K562 (cell line): Measurements from ENCODE around the gene IPPK. TPM values are rescaled to one million over a fixed set of nuclear protein-coding genes. Genes with fewer than 3 reads are reported as not detected.

Experiments
- E2F3 ChIP-seq: fragments of 250-450 bp; sonication (Bioruptor Pico); IDR thresholded peaks from 2 replicates; pipeline ENCODE4 v1.4.0; 2020; ENCODE audit warnings: mild to moderate bottlenecking
- EWSR1 ChIP-seq: fragments of 450-650 bp; IDR thresholded peaks from 2 replicates; pipeline ENCODE4 v1.6.1; 2018; ENCODE audit warnings: borderline replicate concordance, mild to moderate bottlenecking, low read depth, moderate library complexity; ENCODE audit not compliant: partially characterized antibody
- MEF2D ChIP-seq: conservative IDR thresholded peaks from 2 replicates; pipeline ENCODE4 v1.6.1; 2016; ENCODE audit warnings: low read depth, missing genetic modification characterization, missing compliant biosample characterization
- MTA1 ChIP-seq: fragments of 450-650 bp; IDR thresholded peaks from 2 replicates; pipeline ENCODE4 v1.6.1; 2017; ENCODE audit warnings: borderline replicate concordance
- RAD51 ChIP-seq: fragments of 450-650 bp; IDR thresholded peaks from 2 replicates; pipeline ENCODE4 v1.7.1; 2016; ENCODE audit warnings: low read depth, mild to moderate bottlenecking, borderline replicate concordance
- RBM17 ChIP-seq: fragments of 200-400 bp; formaldehyde crosslinking; IDR thresholded peaks from 2 replicates; pipeline ENCODE4 v1.6.1; 2017; ENCODE audit warnings: low read depth, mild to moderate bottlenecking, low read length, borderline replicate concordance
- RBM34 ChIP-seq: fragments of 200-400 bp; formaldehyde crosslinking; IDR thresholded peaks from 2 replicates; pipeline ENCODE4 v1.6.1; 2018; ENCODE audit warnings: low read length, borderline replicate concordance; ENCODE audit not compliant: insufficient read depth
- SMAD3 ChIP-seq: fragments of 450-650 bp; formaldehyde crosslinking; conservative IDR thresholded peaks from 2 replicates; pipeline ENCODE4 v1.4.0; 2020; ENCODE audit warnings: mild to moderate bottlenecking
- XRCC3 ChIP-seq: fragments of 450-650 bp; IDR thresholded peaks from 2 replicates; pipeline ENCODE4 v1.6.1; 2017; ENCODE audit warnings: mild to moderate bottlenecking, moderate library complexity
- ZNF3 ChIP-seq: fragments of 250-450 bp; sonication (Bioruptor Pico); IDR thresholded peaks from 2 replicates; pipeline ENCODE4 v1.5.0; 2021; ENCODE audit warnings: mild to moderate bottlenecking, moderate library complexity
- polyA plus RNA-seq, 8 experiments: library from polyadenylated mRNA; depleted of rRNA in 4 of 8; stranded (reverse) in 5 of 8; unstranded in 3 of 8; fragments of >200 nt; fragmentation: Nextera tagmentation in 2 of 8; fragmentation: Illumina TruSeq in 1 of 8; extraction: Ambion mirVana in 2 of 8; extraction: Trizol in 1 of 8; gene quantifications; 2 replicates each; pipeline versions ENCODE4 v1.2.1 to v1.2.3, GENCODE V29; 2011 to 2014; ENCODE audit warnings: inconsistent platforms in 1 of 8, missing spikeins in 1 of 8
- total RNA-seq, 7 experiments: library from RNA; depleted of rRNA in 6 of 7; stranded (reverse); fragments of >200 nt in 6 of 7; fragmentation: Illumina TruSeq in 2 of 7; extraction: Trizol in 2 of 7; gene quantifications; 2 replicates each; pipeline versions ENCODE4 v1.2.1 to v1.2.3, GENCODE V29; 2011 to 2021; ENCODE audit warnings: low replicate concordance in 1 of 7
- TF ChIP-seq, protein P1 (sequence below): fragments of 200-600 bp; sonication (generic); IDR thresholded peaks from one replicate; pipeline ENCODE4 v1.6.1; 2012; ENCODE audit warnings: mild to moderate bottlenecking, low read depth, low read length, inconsistent platforms
- TF ChIP-seq, protein P2 (sequence below), 3 experiments: fragments of 200-800 bp in 1 of 3; sonication (Bioruptor generic) in 1 of 3; sonication (generic) in 1 of 3; formaldehyde crosslinking in 1 of 3; IDR thresholded peaks; 2 replicates each; pipeline versions ENCODE4 v1.6.1 to v1.8.0; 2016 to 2022; ENCODE audit warnings: mild to moderate bottlenecking in 2 of 3, missing compliant biosample characterization in 2 of 3, missing genetic modification characterization in 2 of 3, missing genetic modification reagents in 1 of 3
- TF ChIP-seq, protein P3 (sequence below): sonication (generic); formaldehyde crosslinking; IDR thresholded peaks from 2 replicates; pipeline ENCODE4 v1.8.0; 2022; ENCODE audit warnings: mild to moderate bottlenecking, missing genetic modification reagents

Gene IPPK
- total and polyA plus RNA-seq, 9 of the 15 experiments (the other 6 are each of a cell fraction or from before 2014, with no cell fraction given) = 3.1 to 22.2 (median 11.2) TPM

- TF ChIP-seq, protein P1, sequence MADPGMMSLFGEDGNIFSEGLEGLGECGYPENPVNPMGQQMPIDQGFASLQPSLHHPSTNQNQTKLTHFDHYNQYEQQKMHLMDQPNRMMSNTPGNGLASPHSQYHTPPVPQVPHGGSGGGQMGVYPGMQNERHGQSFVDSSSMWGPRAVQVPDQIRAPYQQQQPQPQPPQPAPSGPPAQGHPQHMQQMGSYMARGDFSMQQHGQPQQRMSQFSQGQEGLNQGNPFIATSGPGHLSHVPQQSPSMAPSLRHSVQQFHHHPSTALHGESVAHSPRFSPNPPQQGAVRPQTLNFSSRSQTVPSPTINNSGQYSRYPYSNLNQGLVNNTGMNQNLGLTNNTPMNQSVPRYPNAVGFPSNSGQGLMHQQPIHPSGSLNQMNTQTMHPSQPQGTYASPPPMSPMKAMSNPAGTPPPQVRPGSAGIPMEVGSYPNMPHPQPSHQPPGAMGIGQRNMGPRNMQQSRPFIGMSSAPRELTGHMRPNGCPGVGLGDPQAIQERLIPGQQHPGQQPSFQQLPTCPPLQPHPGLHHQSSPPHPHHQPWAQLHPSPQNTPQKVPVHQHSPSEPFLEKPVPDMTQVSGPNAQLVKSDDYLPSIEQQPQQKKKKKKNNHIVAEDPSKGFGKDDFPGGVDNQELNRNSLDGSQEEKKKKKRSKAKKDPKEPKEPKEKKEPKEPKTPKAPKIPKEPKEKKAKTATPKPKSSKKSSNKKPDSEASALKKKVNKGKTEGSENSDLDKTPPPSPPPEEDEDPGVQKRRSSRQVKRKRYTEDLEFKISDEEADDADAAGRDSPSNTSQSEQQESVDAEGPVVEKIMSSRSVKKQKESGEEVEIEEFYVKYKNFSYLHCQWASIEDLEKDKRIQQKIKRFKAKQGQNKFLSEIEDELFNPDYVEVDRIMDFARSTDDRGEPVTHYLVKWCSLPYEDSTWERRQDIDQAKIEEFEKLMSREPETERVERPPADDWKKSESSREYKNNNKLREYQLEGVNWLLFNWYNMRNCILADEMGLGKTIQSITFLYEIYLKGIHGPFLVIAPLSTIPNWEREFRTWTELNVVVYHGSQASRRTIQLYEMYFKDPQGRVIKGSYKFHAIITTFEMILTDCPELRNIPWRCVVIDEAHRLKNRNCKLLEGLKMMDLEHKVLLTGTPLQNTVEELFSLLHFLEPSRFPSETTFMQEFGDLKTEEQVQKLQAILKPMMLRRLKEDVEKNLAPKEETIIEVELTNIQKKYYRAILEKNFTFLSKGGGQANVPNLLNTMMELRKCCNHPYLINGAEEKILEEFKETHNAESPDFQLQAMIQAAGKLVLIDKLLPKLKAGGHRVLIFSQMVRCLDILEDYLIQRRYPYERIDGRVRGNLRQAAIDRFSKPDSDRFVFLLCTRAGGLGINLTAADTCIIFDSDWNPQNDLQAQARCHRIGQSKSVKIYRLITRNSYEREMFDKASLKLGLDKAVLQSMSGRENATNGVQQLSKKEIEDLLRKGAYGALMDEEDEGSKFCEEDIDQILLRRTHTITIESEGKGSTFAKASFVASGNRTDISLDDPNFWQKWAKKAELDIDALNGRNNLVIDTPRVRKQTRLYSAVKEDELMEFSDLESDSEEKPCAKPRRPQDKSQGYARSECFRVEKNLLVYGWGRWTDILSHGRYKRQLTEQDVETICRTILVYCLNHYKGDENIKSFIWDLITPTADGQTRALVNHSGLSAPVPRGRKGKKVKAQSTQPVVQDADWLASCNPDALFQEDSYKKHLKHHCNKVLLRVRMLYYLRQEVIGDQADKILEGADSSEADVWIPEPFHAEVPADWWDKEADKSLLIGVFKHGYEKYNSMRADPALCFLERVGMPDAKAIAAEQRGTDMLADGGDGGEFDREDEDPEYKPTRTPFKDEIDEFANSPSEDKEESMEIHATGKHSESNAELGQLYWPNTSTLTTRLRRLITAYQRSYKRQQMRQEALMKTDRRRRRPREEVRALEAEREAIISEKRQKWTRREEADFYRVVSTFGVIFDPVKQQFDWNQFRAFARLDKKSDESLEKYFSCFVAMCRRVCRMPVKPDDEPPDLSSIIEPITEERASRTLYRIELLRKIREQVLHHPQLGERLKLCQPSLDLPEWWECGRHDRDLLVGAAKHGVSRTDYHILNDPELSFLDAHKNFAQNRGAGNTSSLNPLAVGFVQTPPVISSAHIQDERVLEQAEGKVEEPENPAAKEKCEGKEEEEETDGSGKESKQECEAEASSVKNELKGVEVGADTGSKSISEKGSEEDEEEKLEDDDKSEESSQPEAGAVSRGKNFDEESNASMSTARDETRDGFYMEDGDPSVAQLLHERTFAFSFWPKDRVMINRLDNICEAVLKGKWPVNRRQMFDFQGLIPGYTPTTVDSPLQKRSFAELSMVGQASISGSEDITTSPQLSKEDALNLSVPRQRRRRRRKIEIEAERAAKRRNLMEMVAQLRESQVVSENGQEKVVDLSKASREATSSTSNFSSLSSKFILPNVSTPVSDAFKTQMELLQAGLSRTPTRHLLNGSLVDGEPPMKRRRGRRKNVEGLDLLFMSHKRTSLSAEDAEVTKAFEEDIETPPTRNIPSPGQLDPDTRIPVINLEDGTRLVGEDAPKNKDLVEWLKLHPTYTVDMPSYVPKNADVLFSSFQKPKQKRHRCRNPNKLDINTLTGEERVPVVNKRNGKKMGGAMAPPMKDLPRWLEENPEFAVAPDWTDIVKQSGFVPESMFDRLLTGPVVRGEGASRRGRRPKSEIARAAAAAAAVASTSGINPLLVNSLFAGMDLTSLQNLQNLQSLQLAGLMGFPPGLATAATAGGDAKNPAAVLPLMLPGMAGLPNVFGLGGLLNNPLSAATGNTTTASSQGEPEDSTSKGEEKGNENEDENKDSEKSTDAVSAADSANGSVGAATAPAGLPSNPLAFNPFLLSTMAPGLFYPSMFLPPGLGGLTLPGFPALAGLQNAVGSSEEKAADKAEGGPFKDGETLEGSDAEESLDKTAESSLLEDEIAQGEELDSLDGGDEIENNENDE = no peak
- TF ChIP-seq ZNF3 (CRISPR knock-in tag) = no peak
- TF ChIP-seq, protein P2, sequence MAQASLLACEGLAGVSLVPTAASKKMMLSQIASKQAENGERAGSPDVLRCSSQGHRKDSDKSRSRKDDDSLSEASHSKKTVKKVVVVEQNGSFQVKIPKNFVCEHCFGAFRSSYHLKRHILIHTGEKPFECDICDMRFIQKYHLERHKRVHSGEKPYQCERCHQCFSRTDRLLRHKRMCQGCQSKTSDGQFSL (CRISPR knock-in tag; IDR thresholded peaks at IDR 0.05) = no peak
- TF ChIP-seq, protein P2 (tag; IDR thresholded peaks at IDR 0.05) = no peak
- TF ChIP-seq MTA1 = peak; percentile 94
- no peak for TF ChIP-seq XRCC3
- TF ChIP-seq RBM17 = no peak
- no peak for TF ChIP-seq RAD51
- TF ChIP-seq SMAD3 (CRISPR knock-in tag) = no peak
- TF ChIP-seq RBM34 = no peak
- peak; percentile 8; the same call in 1 of the 2 replicates for TF ChIP-seq E2F3 (CRISPR knock-in tag)
- no peak for TF ChIP-seq MEF2D (tag)
- no peak for TF ChIP-seq EWSR1
- TF ChIP-seq, protein P3, sequence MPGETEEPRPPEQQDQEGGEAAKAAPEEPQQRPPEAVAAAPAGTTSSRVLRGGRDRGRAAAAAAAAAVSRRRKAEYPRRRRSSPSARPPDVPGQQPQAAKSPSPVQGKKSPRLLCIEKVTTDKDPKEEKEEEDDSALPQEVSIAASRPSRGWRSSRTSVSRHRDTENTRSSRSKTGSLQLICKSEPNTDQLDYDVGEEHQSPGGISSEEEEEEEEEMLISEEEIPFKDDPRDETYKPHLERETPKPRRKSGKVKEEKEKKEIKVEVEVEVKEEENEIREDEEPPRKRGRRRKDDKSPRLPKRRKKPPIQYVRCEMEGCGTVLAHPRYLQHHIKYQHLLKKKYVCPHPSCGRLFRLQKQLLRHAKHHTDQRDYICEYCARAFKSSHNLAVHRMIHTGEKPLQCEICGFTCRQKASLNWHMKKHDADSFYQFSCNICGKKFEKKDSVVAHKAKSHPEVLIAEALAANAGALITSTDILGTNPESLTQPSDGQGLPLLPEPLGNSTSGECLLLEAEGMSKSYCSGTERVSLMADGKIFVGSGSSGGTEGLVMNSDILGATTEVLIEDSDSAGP (CRISPR knock-in tag) = no peak
Measured at GRCh38 chr9:92669890-92670708, at the start of gene IPPK (continued).
